H1 (cell line): Measurements from ENCODE around the gene NXPH4. TPM values are rescaled to one million over a fixed set of nuclear protein-coding genes. Genes with fewer than 3 reads are reported as not detected.

Experiments
- CTCF ChIA-PET: fragments of 300-600 bp; sonication (Branson Sonifier 250); formaldehyde crosslinking; loops from one replicate; lab custom pipeline; 2021; ENCODE audit not compliant: partially characterized antibody; lab: Charles Lee
- POLR2A ChIA-PET: fragments of 300-600 bp; sonication (Branson Sonifier 250); formaldehyde crosslinking; loops from one replicate; lab custom pipeline; 2021; ENCODE audit warnings: inconsistent platforms; ENCODE audit not compliant: partially characterized antibody; lab: Charles Lee
- DNase-seq, 2 experiments: peaks; one replicate each; pipeline versions ENCODE4 v3.0.0 to v3.0.0-alpha.2; 2010 to 2022; ENCODE audit warnings: low spot score in 2 of 2, low read depth in 1 of 2, mixed read lengths in 1 of 2
- FAIRE-seq: peaks from 2 replicates; lab custom pipeline; 2011; peaks lifted over from hg19 to GRCh38; lab: Jason Lieb, UNC
- H2AFZ ChIP-seq: 2 replicates; pipeline ENCODE4 v1.8.1; 2012; ENCODE audit warnings: low read length, inconsistent platforms
- H2AK5ac ChIP-seq: 2 replicates; pipeline ENCODE4 v1.6.1; 2013; ENCODE audit warnings: low read depth, low read length
- H2BK120ac ChIP-seq: replicated peaks from 2 replicates; pipeline ENCODE3; 2013; ENCODE audit warnings: low read depth, low read length, inconsistent platforms
- H2BK12ac ChIP-seq: 2 replicates; pipeline ENCODE4 v1.6.1; 2013; ENCODE audit warnings: low read depth, low read length
- H2BK15ac ChIP-seq: 2 replicates; pipeline ENCODE4 v1.6.1; 2013; ENCODE audit warnings: low read length
- H2BK20ac ChIP-seq: 2 replicates; pipeline ENCODE4 v1.6.1; 2013; ENCODE audit warnings: low read length
- H2BK5ac ChIP-seq: 2 replicates; pipeline ENCODE4 v1.6.1; 2013; ENCODE audit warnings: low read depth, low read length
- H3K14ac ChIP-seq: 2 replicates; pipeline ENCODE4 v1.6.1; 2013; ENCODE audit warnings: inconsistent platforms; ENCODE audit not compliant: insufficient read length
- H3K18ac ChIP-seq: 2 replicates; pipeline ENCODE4 v1.6.1; 2013; ENCODE audit warnings: low read length; ENCODE audit errors: extremely low read depth
- H3K23ac ChIP-seq: 2 replicates; pipeline ENCODE4 v1.6.1; 2013; ENCODE audit warnings: inconsistent platforms; ENCODE audit not compliant: insufficient read length
- H3K23me2 ChIP-seq: 2 replicates; pipeline ENCODE4 v1.6.1; 2013; ENCODE audit warnings: low read depth, low read length
- H3K27ac ChIP-seq: 2 replicates; pipeline ENCODE4 v1.6.1; 2011; ENCODE audit warnings: low read depth, low read length, inconsistent platforms
- H3K27me3 ChIP-seq, 4 experiments: replicated peaks in 1 of 4; 1 replicate in 1 of 4; 2 replicates in 3 of 4; pipeline versions ENCODE4 v1.6.1 to v1.8.1; 2011 to 2013; ENCODE audit warnings: low read length in 3 of 4, mild to moderate bottlenecking in 3 of 4, inconsistent platforms in 2 of 4, mixed read lengths in 2 of 4, moderate library complexity in 1 of 4; ENCODE audit not compliant: control insufficient read depth in 3 of 4, insufficient read depth in 3 of 4; ENCODE audit errors: extremely low read depth in 1 of 4
- H3K36me3 ChIP-seq, 4 experiments: 2 replicates each; pipeline versions ENCODE4 v1.6.1 to v1.8.1; 2011 to 2013; ENCODE audit warnings: mild to moderate bottlenecking in 4 of 4, low read length in 3 of 4, moderate library complexity in 2 of 4, control low read depth in 1 of 4, inconsistent platforms in 1 of 4; ENCODE audit not compliant: insufficient read depth in 4 of 4, control insufficient read depth in 2 of 4
- H3K4ac ChIP-seq: replicated peaks from 2 replicates; pipeline ENCODE3; 2013; ENCODE audit warnings: low read length, low read depth, mixed read lengths, inconsistent platforms; ENCODE audit not compliant: insufficient read length
- H3K4me1 ChIP-seq, 4 experiments: replicated peaks in 1 of 4; 1 replicate in 1 of 4; 2 replicates in 3 of 4; pipeline versions ENCODE4 v1.6.1 to v1.8.1; 2011 to 2013; ENCODE audit warnings: low read length in 3 of 4, inconsistent platforms in 2 of 4, mixed read lengths in 1 of 4; ENCODE audit not compliant: insufficient read depth in 4 of 4, control insufficient read depth in 3 of 4
- H3K4me2 ChIP-seq, 2 experiments: 2 replicates each; pipeline versions ENCODE4 v1.6.1 to v1.8.1; 2011 to 2013; ENCODE audit warnings: low read depth in 2 of 2, low read length in 2 of 2, control low read depth in 1 of 2, inconsistent platforms in 1 of 2, mild to moderate bottlenecking in 1 of 2; ENCODE audit not compliant: insufficient read depth in 1 of 2
- H3K4me3 ChIP-seq, 4 experiments: fragments of 200-600, 300-600 bp in 1 of 4; sonication (generic), shearing (Covaris generic), sonication (Bioruptor Twin) in 1 of 4; 2 replicates each; pipeline versions ENCODE4 v1.5.1 to v1.8.1; 2011 to 2016; ENCODE audit warnings: low read length in 4 of 4, low read depth in 3 of 4, control low read depth in 2 of 4, inconsistent platforms in 2 of 4, mild to moderate bottlenecking in 2 of 4, mixed read lengths in 1 of 4, moderate library complexity in 1 of 4; ENCODE audit not compliant: insufficient read depth in 2 of 4; ENCODE audit errors: extremely low read depth in 1 of 4
- H3K56ac ChIP-seq: replicated peaks from 2 replicates; pipeline ENCODE3; 2013; ENCODE audit warnings: low read depth, mild to moderate bottlenecking, mixed read lengths, low read length, inconsistent platforms; ENCODE audit not compliant: insufficient read length
- H3K79me1 ChIP-seq: 2 replicates; pipeline ENCODE4 v1.6.1; 2013; ENCODE audit warnings: low read depth, low read length, control low read depth
- H3K79me2 ChIP-seq, 2 experiments: 2 replicates each; pipeline versions ENCODE4 v1.6.1 to v1.8.1; 2012 to 2013; ENCODE audit warnings: low read length in 2 of 2, mild to moderate bottlenecking in 2 of 2, inconsistent platforms in 1 of 2; ENCODE audit not compliant: insufficient read depth in 2 of 2, control insufficient read depth in 1 of 2
- H3K9ac ChIP-seq, 4 experiments: replicated peaks in 1 of 4; 1 replicate in 1 of 4; 2 replicates in 3 of 4; pipeline versions ENCODE4 v1.6.1 to v1.8.1; 2011 to 2013; ENCODE audit warnings: low read depth in 3 of 4, low read length in 3 of 4, control low read depth in 2 of 4, mild to moderate bottlenecking in 2 of 4, moderate library complexity in 2 of 4, inconsistent platforms in 1 of 4; ENCODE audit errors: extremely low read depth in 1 of 4
- H3K9me3 ChIP-seq, 2 experiments: 2 replicates each; pipeline versions ENCODE4 v1.6.1 to v1.8.1; 2012 to 2013; ENCODE audit warnings: mild to moderate bottlenecking in 2 of 2, moderate library complexity in 2 of 2, control low read depth in 1 of 2, inconsistent platforms in 1 of 2, low read depth in 1 of 2, low read length in 1 of 2, mixed read lengths in 1 of 2; ENCODE audit not compliant: insufficient read depth in 2 of 2
- H4K20me1 ChIP-seq, 2 experiments: replicated peaks in 1 of 2; 2 replicates each; pipeline versions ENCODE3 to v1.8.1; 2011 to 2013; ENCODE audit warnings: inconsistent platforms in 2 of 2, low read length in 2 of 2, mild to moderate bottlenecking in 1 of 2; ENCODE audit not compliant: insufficient read depth in 2 of 2, control insufficient read depth in 1 of 2
- H4K5ac ChIP-seq: 2 replicates; pipeline ENCODE4 v1.6.1; 2013; ENCODE audit warnings: low read length, low read depth, mixed read lengths, inconsistent platforms; ENCODE audit not compliant: insufficient read length
- H4K8ac ChIP-seq: 2 replicates; pipeline ENCODE4 v1.8.0; 2013; ENCODE audit warnings: mild to moderate bottlenecking, moderate library complexity, low read length, inconsistent platforms; ENCODE audit not compliant: insufficient read depth; ENCODE audit errors: extremely low read depth
- H4K91ac ChIP-seq: replicated peaks from 2 replicates; pipeline ENCODE3; 2013; ENCODE audit warnings: low read length, mixed read lengths, inconsistent platforms; ENCODE audit not compliant: insufficient read length
- CBX5 ChIP-seq: fragments of 300-800, 300-1000 bp; sonication (generic); IDR thresholded peaks from 2 replicates; pipeline ENCODE4 v1.7.1; 2016; ENCODE audit warnings: antibody characterized with exemption, low read length, low read depth
- EP300 ChIP-seq, 2 experiments: IDR thresholded peaks; 1 replicate in 1 of 2; 2 replicates in 1 of 2; pipeline ENCODE4 v1.6.1; 2011 to 2012; ENCODE audit warnings: low read depth in 2 of 2, low read length in 2 of 2, mild to moderate bottlenecking in 2 of 2, borderline replicate concordance in 1 of 2, inconsistent platforms in 1 of 2, moderate library complexity in 1 of 2
- TAF7 ChIP-seq: optimal IDR thresholded peaks from 2 replicates; pipeline ENCODE3; 2011; ENCODE audit warnings: low read depth, mild to moderate bottlenecking, inconsistent platforms, low read length, moderate library complexity, borderline replicate concordance
- WGBS, 2 experiments: shearing (Covaris generic) in 1 of 2; methylation state at CpG; one replicate each; pipeline versions ENCODE4 v1.1.6 to v1.1.7; 2013 to 2015; ENCODE audit warnings: low lambda C conversion rate in 2 of 2, mixed read lengths in 2 of 2, inconsistent platforms in 1 of 2, low coverage in 1 of 2, missing lambda C conversion rate in 1 of 2; ENCODE audit not compliant: insufficient replicate concordance in 2 of 2, insufficient coverage in 1 of 2, insufficient read length in 1 of 2; ENCODE audit errors: extremely low coverage in 1 of 2, missing lambda C conversion rate in 1 of 2; 5-methylcytosine and 5-hydroxymethylcytosine counted together
- polyA plus RNA-seq, 7 experiments: library from polyadenylated mRNA; depleted of rRNA in 3 of 7; stranded (reverse) in 5 of 7; unstranded in 2 of 7; fragments of >200 nt in 5 of 7; fragments of 200-250 nt in 2 of 7; gene quantifications; 1 replicate in 5 of 7; 2 replicates in 1 of 7; 4 replicates in 1 of 7; pipeline versions ENCODE4 v1.2.1 to v1.2.3, GENCODE V29; 2011 to 2013; ENCODE audit warnings: missing spikeins in 2 of 7, mixed read lengths in 2 of 7
- total RNA-seq: library from RNA; stranded (reverse); fragmentation: NEBNext Ultra II Directional; extraction: Animal tissue kit (Norgen Biotek cat#: 25700); gene quantifications from 2 replicates; pipeline ENCODE4 v1.2.1, GENCODE V29; 2021

The NXPH4 gene
- total and polyA plus RNA-seq, 2 of the 8 experiments (the other 6 are each of a cell fraction or from before 2014, with no cell fraction given) = 0.92 to 1.7 TPM

- H2BK15ac ChIP-seq = no peak overlapping the region
- H4K20me1 ChIP-seq = peaks cover 8 to 28% of the 10 kb centered on the region in 2 experiments
- no peak overlapping the region for H3K9ac ChIP-seq
- no peaks in the 10 kb centered on the region; the same call in 1 of the 2 replicates for H3K23me2 ChIP-seq
- no peak overlapping the region for H3K27ac ChIP-seq
- CTCF ChIA-PET = interaction anchor here (0.6 to 20.9 kb wide), 4 partner anchors 10 to 67 kb away, joined by 3 to 389 read pairs (median 18); no protein-coding TSS in a partner anchor
- H2AK5ac ChIP-seq = no peak overlapping the region
- no peak overlapping the region for H2BK5ac ChIP-seq
- H3K36me3 ChIP-seq = peaks cover 61 to 99% (median 91%) of the 10 kb centered on the region in 4 experiments
- no peaks in the 10 kb centered on the region for H3K79me2 ChIP-seq
- H3K4me2 ChIP-seq = no peak overlapping the region
- H3K18ac ChIP-seq = no peak overlapping the region
- H4K91ac ChIP-seq = no peak overlapping the region
- no peaks in the 10 kb centered on the region for H3K9me3 ChIP-seq
- FAIRE-seq (no peak), DNase-seq (no peak)
- no peak overlapping the region for H3K23ac ChIP-seq
- H2BK20ac ChIP-seq = no peak overlapping the region
- POLR2A ChIA-PET = interaction anchor here (1.0 to 6.5 kb wide), 8 partner anchors 12 to 60 kb away, joined by 3 to 53 read pairs (median 4); partner anchors contain the start of gene SHMT2
- no peak overlapping the region; the same call in 1 of the 2 replicates for H4K8ac ChIP-seq
- H4K5ac ChIP-seq = no peak overlapping the region
- no peaks in the 10 kb centered on the region; the same call in 1 of the 2 replicates for H3K79me1 ChIP-seq
- no peak overlapping the region for H3K56ac ChIP-seq
- no peak overlapping the region for H2BK120ac ChIP-seq
- H3K14ac ChIP-seq = no peak overlapping the region
- no peak overlapping the region for H2AFZ ChIP-seq
- WGBS, 2 experiments = 96% methylated on average over 17 of the region's 17 CpGs; no CpG with 5 or more reads in 1 of the 2 experiments
- no peaks in the 10 kb centered on the region for H3K27me3 ChIP-seq
- H3K4me3 ChIP-seq = no peak overlapping the region
- H2BK12ac ChIP-seq = no peak overlapping the region
- no peak overlapping the region for H3K4ac ChIP-seq
- H3K4me1 ChIP-seq = no peaks in the 10 kb centered on the region
- no peak for TF ChIP-seq CBX5
- TF ChIP-seq EP300 (IDR thresholded peaks at IDR 0.05; ENCODE audit: borderline replicate concordance in 1 of 2, low read depth in 2 of 2, low read length in 2 of 2) = no peak
- no peak for TF ChIP-seq TAF7
Observed at GRCh38 chr12:57198329-57198728, 18.3 kb upstream of the NXPH4 start.
